ENCODE results near the gene CRACR2A.

CRACR2A gene

GRCh38 chr12:3730111-3730510 lies 22.8 kb downstream of the CRACR2A start:
- Histone ChIP-seq H4K20me1 (ENCODE audit: insufficient read depth, low read length) (no peaks in the 10 kb centered on the region), H3K9me3 (ENCODE audit: low read length) (no peaks in the 10 kb centered on the region), H2AFZ (ENCODE audit: low read length) (no peak overlapping the region), H3F3A (ENCODE audit: insufficient read depth, low read length) (no peaks in the 10 kb centered on the region), H3K79me2 (ENCODE audit: insufficient read depth, low read length) (no peaks in the 10 kb centered on the region), H3K27me3 (ENCODE audit: insufficient read depth, low read length) (no peaks in the 10 kb centered on the region), H3K9me2 (ENCODE audit: low read depth, low read length) (no peaks in the 10 kb centered on the region), H3K27ac (ENCODE audit: low read depth, low read length, poor library complexity, severe bottlenecking) (no peak overlapping the region), H3K4me2 (ENCODE audit: low read length) (no peak overlapping the region), H3K9ac (ENCODE audit: low read length) (no peak overlapping the region), H3K36me3 (ENCODE audit: insufficient read depth, low read length) (peaks cover 58% of the 10 kb centered on the region), H3K4me3 (ENCODE audit: low read depth, low read length, poor library complexity, severe bottlenecking) (no peak overlapping the region), H3K4me1 (ENCODE audit: insufficient read depth, low read length, severe bottlenecking) (no peaks in the 10 kb centered on the region)
- TF ChIP-seq CTCF (IDR thresholded peaks at IDR 0.05; ENCODE audit: low read length): no peak
- no peak for TF ChIP-seq EZH2 (IDR thresholded peaks at IDR 0.05; ENCODE audit: borderline replicate concordance, low read length)

DNA sequence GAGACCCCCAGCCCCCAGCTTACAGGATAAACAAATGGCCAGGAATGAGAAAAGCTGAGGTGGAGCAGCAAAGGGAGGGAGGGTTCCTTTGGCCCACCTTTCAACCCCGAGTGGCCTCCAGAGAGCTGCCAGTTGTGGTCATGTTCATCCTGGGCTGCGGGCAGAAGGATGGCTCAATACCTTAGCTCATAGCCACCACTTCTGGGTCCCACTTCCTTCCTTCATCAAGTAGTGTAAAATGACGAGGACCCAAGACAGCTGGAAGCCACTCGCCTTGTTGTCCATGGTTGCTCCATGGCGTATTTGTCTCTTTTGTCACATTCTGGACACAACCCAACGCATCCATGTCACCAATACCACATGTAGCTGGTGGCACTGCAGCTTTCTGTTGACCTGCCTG lies 24.2 kb downstream of the CRACR2A start:
- no peaks in the 10 kb centered on the region for H3K9me2 ChIP-seq (ENCODE audit: low read depth, low read length)
- no peak overlapping the region for H3K4me3 ChIP-seq (ENCODE audit: low read depth, low read length, poor library complexity, severe bottlenecking)
- no peak for TF ChIP-seq EZH2 (IDR thresholded peaks at IDR 0.05; ENCODE audit: borderline replicate concordance, low read length)
- no peak for TF ChIP-seq CTCF (IDR thresholded peaks at IDR 0.05; ENCODE audit: low read length)
- H3K4me2 ChIP-seq (ENCODE audit: low read length): no peak overlapping the region
- peaks cover 1% of the 10 kb centered on the region for H3K9me3 ChIP-seq (ENCODE audit: low read length)
- H3K4me1 ChIP-seq (ENCODE audit: insufficient read depth, low read length, severe bottlenecking): no peaks in the 10 kb centered on the region
- H3F3A ChIP-seq (ENCODE audit: insufficient read depth, low read length): no peaks in the 10 kb centered on the region
- H3K79me2 ChIP-seq (ENCODE audit: insufficient read depth, low read length): no peaks in the 10 kb centered on the region
- H3K36me3 ChIP-seq (ENCODE audit: insufficient read depth, low read length): peaks cover 73% of the 10 kb centered on the region
- no peak overlapping the region for H2AFZ ChIP-seq (ENCODE audit: low read length)
- no peak overlapping the region for H3K9ac ChIP-seq (ENCODE audit: low read length)
- no peak overlapping the region for H3K27ac ChIP-seq (ENCODE audit: low read depth, low read length, poor library complexity, severe bottlenecking)
- H3K27me3 ChIP-seq (ENCODE audit: insufficient read depth, low read length): no peaks in the 10 kb centered on the region
- no peaks in the 10 kb centered on the region for H4K20me1 ChIP-seq (ENCODE audit: insufficient read depth, low read length)

DNA sequence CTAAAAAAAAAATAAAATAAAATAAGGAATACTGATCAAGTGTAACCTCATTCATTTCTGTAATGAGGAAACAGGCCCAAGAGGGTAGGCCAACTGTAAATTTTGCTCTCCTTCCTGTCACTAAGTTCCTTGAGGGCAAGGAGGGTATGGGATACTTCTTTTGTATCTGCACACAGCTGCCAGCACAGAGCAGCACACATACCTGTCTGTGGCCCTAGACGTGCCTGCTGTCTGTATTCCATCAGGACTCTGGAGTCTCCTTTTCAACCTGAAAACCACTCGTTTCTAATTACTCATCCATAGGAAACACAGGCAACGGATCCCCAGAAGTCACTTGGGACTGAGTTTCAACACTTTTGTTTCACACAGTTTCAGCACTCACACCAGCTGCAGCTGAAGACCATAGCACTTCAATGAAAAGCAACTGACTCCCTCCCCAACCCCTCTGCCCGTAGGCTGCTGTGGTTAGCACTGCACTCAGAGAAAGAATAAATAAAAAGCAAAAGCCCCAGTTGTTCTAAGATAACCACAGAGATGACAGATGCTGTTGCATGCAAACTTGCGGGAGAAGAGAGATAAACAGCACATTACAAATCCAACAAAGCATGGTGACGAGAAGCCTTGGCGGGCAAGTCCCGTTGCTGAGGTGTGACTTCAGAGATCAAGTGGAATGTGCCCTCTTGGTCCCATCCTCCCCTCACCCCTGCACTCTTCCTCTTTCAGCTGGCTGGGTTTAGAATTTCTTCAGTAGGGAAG lies 24.9 kb downstream of the CRACR2A start:
- Histone ChIP-seq H3K4me1 (ENCODE audit: insufficient read depth, low read length, severe bottlenecking) (no peaks in the 10 kb centered on the region), H2AFZ (ENCODE audit: low read length) (no peak overlapping the region), H3K79me2 (ENCODE audit: insufficient read depth, low read length) (no peaks in the 10 kb centered on the region), H3K27me3 (ENCODE audit: insufficient read depth, low read length) (no peaks in the 10 kb centered on the region), H3K27ac (ENCODE audit: low read depth, low read length, poor library complexity, severe bottlenecking) (no peak overlapping the region), H3K9me2 (ENCODE audit: low read depth, low read length) (no peaks in the 10 kb centered on the region), H4K20me1 (ENCODE audit: insufficient read depth, low read length) (no peaks in the 10 kb centered on the region), H3K36me3 (ENCODE audit: insufficient read depth, low read length) (peaks cover 74% of the 10 kb centered on the region), H3K4me3 (ENCODE audit: low read depth, low read length, poor library complexity, severe bottlenecking) (no peak overlapping the region), H3K9me3 (ENCODE audit: low read length) (peaks cover 7% of the 10 kb centered on the region), H3F3A (ENCODE audit: insufficient read depth, low read length) (no peaks in the 10 kb centered on the region), H3K4me2 (ENCODE audit: low read length) (no peak overlapping the region), H3K9ac (ENCODE audit: low read length) (no peak overlapping the region)
- TF ChIP-seq CTCF (IDR thresholded peaks at IDR 0.05; ENCODE audit: low read length): no peak
- no peak for TF ChIP-seq EZH2 (IDR thresholded peaks at IDR 0.05; ENCODE audit: borderline replicate concordance, low read length)

Measured in OCI-LY1 (cell line).